ENCODE results near the gene ZNF597.

- no peak for TF ChIP-seq CTCF (conservative IDR thresholded peaks at IDR 0.05)
- no peak for TF ChIP-seq ZFX (IDR thresholded peaks at IDR 0.05)
These were observed 42.7 kb upstream of the ZNF597 start for GRCh38 chr16:3485821-3486505.
